H1 (cell line): ENCODE data around the gene CMTM5. TPM values are rescaled to one million over a fixed set of nuclear protein-coding genes. Genes with fewer than 3 reads are reported as not detected.

ENCODE experiments used
- CTCF ChIA-PET: fragments of 300-600 bp; sonication (Branson Sonifier 250); formaldehyde crosslinking; loops from one replicate; lab custom pipeline; 2021; ENCODE audit not compliant: partially characterized antibody; lab: Charles Lee
- POLR2A ChIA-PET: fragments of 300-600 bp; sonication (Branson Sonifier 250); formaldehyde crosslinking; loops from one replicate; lab custom pipeline; 2021; ENCODE audit warnings: inconsistent platforms; ENCODE audit not compliant: partially characterized antibody; lab: Charles Lee
- DNase-seq, 2 experiments: peaks; one replicate each; pipeline versions ENCODE4 v3.0.0 to v3.0.0-alpha.2; 2010 to 2022; ENCODE audit warnings: low spot score in 2 of 2, low read depth in 1 of 2, mixed read lengths in 1 of 2
- FAIRE-seq: peaks from 2 replicates; lab custom pipeline; 2011; peaks lifted over from hg19 to GRCh38; lab: Jason Lieb, UNC
- H2AFZ ChIP-seq: 2 replicates; pipeline ENCODE4 v1.8.1; 2012; ENCODE audit warnings: low read length, inconsistent platforms
- H2AK5ac ChIP-seq: 2 replicates; pipeline ENCODE4 v1.6.1; 2013; ENCODE audit warnings: low read depth, low read length
- H2BK120ac ChIP-seq: replicated peaks from 2 replicates; pipeline ENCODE3; 2013; ENCODE audit warnings: low read depth, low read length, inconsistent platforms
- H2BK12ac ChIP-seq: 2 replicates; pipeline ENCODE4 v1.6.1; 2013; ENCODE audit warnings: low read depth, low read length
- H2BK15ac ChIP-seq: 2 replicates; pipeline ENCODE4 v1.6.1; 2013; ENCODE audit warnings: low read length
- H2BK20ac ChIP-seq: 2 replicates; pipeline ENCODE4 v1.6.1; 2013; ENCODE audit warnings: low read length
- H2BK5ac ChIP-seq: 2 replicates; pipeline ENCODE4 v1.6.1; 2013; ENCODE audit warnings: low read depth, low read length
- H3K14ac ChIP-seq: 2 replicates; pipeline ENCODE4 v1.6.1; 2013; ENCODE audit warnings: inconsistent platforms; ENCODE audit not compliant: insufficient read length
- H3K18ac ChIP-seq: 2 replicates; pipeline ENCODE4 v1.6.1; 2013; ENCODE audit warnings: low read length; ENCODE audit errors: extremely low read depth
- H3K23ac ChIP-seq: 2 replicates; pipeline ENCODE4 v1.6.1; 2013; ENCODE audit warnings: inconsistent platforms; ENCODE audit not compliant: insufficient read length
- H3K23me2 ChIP-seq: 2 replicates; pipeline ENCODE4 v1.6.1; 2013; ENCODE audit warnings: low read depth, low read length
- H3K27ac ChIP-seq: 2 replicates; pipeline ENCODE4 v1.6.1; 2011; ENCODE audit warnings: low read depth, low read length, inconsistent platforms
- H3K27me3 ChIP-seq, 4 experiments: replicated peaks in 1 of 4; 1 replicate in 1 of 4; 2 replicates in 3 of 4; pipeline versions ENCODE4 v1.6.1 to v1.8.1; 2011 to 2013; ENCODE audit warnings: low read length in 3 of 4, mild to moderate bottlenecking in 3 of 4, inconsistent platforms in 2 of 4, mixed read lengths in 2 of 4, moderate library complexity in 1 of 4; ENCODE audit not compliant: control insufficient read depth in 3 of 4, insufficient read depth in 3 of 4; ENCODE audit errors: extremely low read depth in 1 of 4
- H3K36me3 ChIP-seq, 4 experiments: 2 replicates each; pipeline versions ENCODE4 v1.6.1 to v1.8.1; 2011 to 2013; ENCODE audit warnings: mild to moderate bottlenecking in 4 of 4, low read length in 3 of 4, moderate library complexity in 2 of 4, control low read depth in 1 of 4, inconsistent platforms in 1 of 4; ENCODE audit not compliant: insufficient read depth in 4 of 4, control insufficient read depth in 2 of 4
- H3K4ac ChIP-seq: replicated peaks from 2 replicates; pipeline ENCODE3; 2013; ENCODE audit warnings: low read length, low read depth, mixed read lengths, inconsistent platforms; ENCODE audit not compliant: insufficient read length
- H3K4me1 ChIP-seq, 4 experiments: replicated peaks in 1 of 4; 1 replicate in 1 of 4; 2 replicates in 3 of 4; pipeline versions ENCODE4 v1.6.1 to v1.8.1; 2011 to 2013; ENCODE audit warnings: low read length in 3 of 4, inconsistent platforms in 2 of 4, mixed read lengths in 1 of 4; ENCODE audit not compliant: insufficient read depth in 4 of 4, control insufficient read depth in 3 of 4
- H3K4me2 ChIP-seq, 2 experiments: 2 replicates each; pipeline versions ENCODE4 v1.6.1 to v1.8.1; 2011 to 2013; ENCODE audit warnings: low read depth in 2 of 2, low read length in 2 of 2, control low read depth in 1 of 2, inconsistent platforms in 1 of 2, mild to moderate bottlenecking in 1 of 2; ENCODE audit not compliant: insufficient read depth in 1 of 2
- H3K4me3 ChIP-seq, 4 experiments: fragments of 200-600, 300-600 bp in 1 of 4; sonication (generic), shearing (Covaris generic), sonication (Bioruptor Twin) in 1 of 4; 2 replicates each; pipeline versions ENCODE4 v1.5.1 to v1.8.1; 2011 to 2016; ENCODE audit warnings: low read length in 4 of 4, low read depth in 3 of 4, control low read depth in 2 of 4, inconsistent platforms in 2 of 4, mild to moderate bottlenecking in 2 of 4, mixed read lengths in 1 of 4, moderate library complexity in 1 of 4; ENCODE audit not compliant: insufficient read depth in 2 of 4; ENCODE audit errors: extremely low read depth in 1 of 4
- H3K56ac ChIP-seq: replicated peaks from 2 replicates; pipeline ENCODE3; 2013; ENCODE audit warnings: low read depth, mild to moderate bottlenecking, mixed read lengths, low read length, inconsistent platforms; ENCODE audit not compliant: insufficient read length
- H3K79me1 ChIP-seq: 2 replicates; pipeline ENCODE4 v1.6.1; 2013; ENCODE audit warnings: low read depth, low read length, control low read depth
- H3K79me2 ChIP-seq, 2 experiments: 2 replicates each; pipeline versions ENCODE4 v1.6.1 to v1.8.1; 2012 to 2013; ENCODE audit warnings: low read length in 2 of 2, mild to moderate bottlenecking in 2 of 2, inconsistent platforms in 1 of 2; ENCODE audit not compliant: insufficient read depth in 2 of 2, control insufficient read depth in 1 of 2
- H3K9ac ChIP-seq, 4 experiments: replicated peaks in 1 of 4; 1 replicate in 1 of 4; 2 replicates in 3 of 4; pipeline versions ENCODE4 v1.6.1 to v1.8.1; 2011 to 2013; ENCODE audit warnings: low read depth in 3 of 4, low read length in 3 of 4, control low read depth in 2 of 4, mild to moderate bottlenecking in 2 of 4, moderate library complexity in 2 of 4, inconsistent platforms in 1 of 4; ENCODE audit errors: extremely low read depth in 1 of 4
- H3K9me3 ChIP-seq, 2 experiments: 2 replicates each; pipeline versions ENCODE4 v1.6.1 to v1.8.1; 2012 to 2013; ENCODE audit warnings: mild to moderate bottlenecking in 2 of 2, moderate library complexity in 2 of 2, control low read depth in 1 of 2, inconsistent platforms in 1 of 2, low read depth in 1 of 2, low read length in 1 of 2, mixed read lengths in 1 of 2; ENCODE audit not compliant: insufficient read depth in 2 of 2
- H4K20me1 ChIP-seq, 2 experiments: replicated peaks in 1 of 2; 2 replicates each; pipeline versions ENCODE3 to v1.8.1; 2011 to 2013; ENCODE audit warnings: inconsistent platforms in 2 of 2, low read length in 2 of 2, mild to moderate bottlenecking in 1 of 2; ENCODE audit not compliant: insufficient read depth in 2 of 2, control insufficient read depth in 1 of 2
- H4K5ac ChIP-seq: 2 replicates; pipeline ENCODE4 v1.6.1; 2013; ENCODE audit warnings: low read length, low read depth, mixed read lengths, inconsistent platforms; ENCODE audit not compliant: insufficient read length
- H4K8ac ChIP-seq: 2 replicates; pipeline ENCODE4 v1.8.0; 2013; ENCODE audit warnings: mild to moderate bottlenecking, moderate library complexity, low read length, inconsistent platforms; ENCODE audit not compliant: insufficient read depth; ENCODE audit errors: extremely low read depth
- H4K91ac ChIP-seq: replicated peaks from 2 replicates; pipeline ENCODE3; 2013; ENCODE audit warnings: low read length, mixed read lengths, inconsistent platforms; ENCODE audit not compliant: insufficient read length
- CTBP2 ChIP-seq: IDR thresholded peaks from 2 replicates; pipeline ENCODE4 v1.7.0; 2011; ENCODE audit warnings: borderline replicate concordance, mild to moderate bottlenecking, moderate library complexity, mixed read lengths, low read length; ENCODE audit not compliant: insufficient read depth, insufficient read length
- RXRA ChIP-seq: IDR thresholded peaks from 2 replicates; pipeline ENCODE4 v1.6.1; 2011; ENCODE audit warnings: low read depth, mild to moderate bottlenecking, low read length, moderate library complexity; ENCODE audit not compliant: insufficient read depth
- SIN3A ChIP-seq, 2 experiments: IDR thresholded peaks in 1 of 2; conservative IDR thresholded peaks in 1 of 2; 2 replicates each; pipeline ENCODE4 v1.6.1; 2011 to 2012; ENCODE audit warnings: low read length in 2 of 2, improper control_type of control experiment in 1 of 2, low read depth in 1 of 2, mild to moderate bottlenecking in 1 of 2
- SIRT6 ChIP-seq: IDR thresholded peaks from one replicate; pipeline ENCODE4 v1.7.1; 2012; ENCODE audit warnings: low read length, inconsistent platforms
- WGBS, 2 experiments: shearing (Covaris generic) in 1 of 2; methylation state at CpG; one replicate each; pipeline versions ENCODE4 v1.1.6 to v1.1.7; 2013 to 2015; ENCODE audit warnings: low lambda C conversion rate in 2 of 2, mixed read lengths in 2 of 2, inconsistent platforms in 1 of 2, low coverage in 1 of 2, missing lambda C conversion rate in 1 of 2; ENCODE audit not compliant: insufficient replicate concordance in 2 of 2, insufficient coverage in 1 of 2, insufficient read length in 1 of 2; ENCODE audit errors: extremely low coverage in 1 of 2, missing lambda C conversion rate in 1 of 2; 5-methylcytosine and 5-hydroxymethylcytosine counted together
- polyA plus RNA-seq, 7 experiments: library from polyadenylated mRNA; depleted of rRNA in 3 of 7; stranded (reverse) in 5 of 7; unstranded in 2 of 7; fragments of >200 nt in 5 of 7; fragments of 200-250 nt in 2 of 7; gene quantifications; 1 replicate in 5 of 7; 2 replicates in 1 of 7; 4 replicates in 1 of 7; pipeline versions ENCODE4 v1.2.1 to v1.2.3, GENCODE V29; 2011 to 2013; ENCODE audit warnings: missing spikeins in 2 of 7, mixed read lengths in 2 of 7
- total RNA-seq: library from RNA; stranded (reverse); fragmentation: NEBNext Ultra II Directional; extraction: Animal tissue kit (Norgen Biotek cat#: 25700); gene quantifications from 2 replicates; pipeline ENCODE4 v1.2.1, GENCODE V29; 2021
- TF ChIP-seq, protein P1 (sequence below): IDR thresholded peaks from 2 replicates; pipeline ENCODE4 v1.6.1; 2011; ENCODE audit warnings: low read length, improper control_type of control experiment

The CMTM5 gene
- total and polyA plus RNA-seq, 2 of the 8 experiments (the other 6 are each of a cell fraction or from before 2014, with no cell fraction given): 2.1 TPM; not detected in 1

DNA sequence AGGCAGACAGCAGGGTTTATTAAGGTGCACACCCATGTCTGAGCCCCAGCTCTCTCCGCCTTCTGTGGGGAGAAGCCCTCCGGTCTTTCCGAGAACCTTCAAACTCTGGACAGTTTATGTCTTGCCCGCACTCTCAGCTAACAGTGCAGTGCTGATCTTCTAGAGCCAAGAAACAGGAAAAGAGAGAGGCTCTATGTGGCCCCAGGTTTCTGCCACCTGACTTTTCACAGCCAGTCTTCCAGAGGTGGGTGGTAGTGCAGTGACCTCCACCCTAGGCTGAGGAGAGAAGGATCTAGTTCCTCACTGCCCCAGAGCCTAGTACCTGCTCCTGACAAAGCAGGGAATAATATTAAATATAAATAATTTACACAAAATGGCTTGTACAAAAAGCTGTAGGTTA, 20.2 kb upstream of the CMTM5 start:
- Histone ChIP-seq H3K27ac (no peak overlapping the region), H2BK15ac (no peak overlapping the region), H4K91ac (no peak overlapping the region), H3K4me1 (peaks cover 0 to 2% (median under 1%) of the 10 kb centered on the region in 4 experiments; a peak in 4 of 7 replicates), H2BK12ac (no peak overlapping the region), H3K27me3 (peaks cover 0 to 8% (median 4%) of the 10 kb centered on the region in 4 experiments; a peak in 6 of 7 replicates), H2AK5ac (no peak overlapping the region), H3K14ac (no peak overlapping the region), H4K20me1 (peaks cover 5 to 7% of the 10 kb centered on the region in 2 experiments), H3K4me3 (no peak overlapping the region), H3K79me1 (no peaks in the 10 kb centered on the region), H4K5ac (no peak overlapping the region), H3K4me2 (no peak overlapping the region), H2AFZ (no peak overlapping the region), H3K36me3 (peaks cover 0 to 22% (median 10%) of the 10 kb centered on the region in 4 experiments; a peak in 4 of 8 replicates), H3K56ac (no peak overlapping the region), H2BK20ac (no peak overlapping the region), H2BK5ac (no peak overlapping the region), H2BK120ac (no peak overlapping the region), H3K9me3 (no peaks in the 10 kb centered on the region), H3K23me2 (peaks cover 8% of the 10 kb centered on the region), H3K23ac (no peak overlapping the region), H4K8ac (no peak overlapping the region), H3K18ac (no peak overlapping the region), H3K79me2 (no peaks in the 10 kb centered on the region), H3K9ac (no peak overlapping the region), H3K4ac (no peak overlapping the region)
- ChIA-PET CTCF (interaction anchor here (1.0 to 20.9 kb wide), 7 partner anchors 9 to 93 kb away, joined by 3 to 333 read pairs (median 8); partner anchors contain the start of genes CMTM5 and IL25), POLR2A (interaction anchor here (1.1 kb wide), 1 partner anchor 9 kb away, joined by 3 read pairs; no protein-coding TSS in a partner anchor)
- no peak for FAIRE-seq
- DNase-seq: no peak
- TF ChIP-seq RXRA (no peak), SIRT6 (no peak), CTBP2 (no peak), SIN3A (conservative IDR thresholded peaks at IDR 0.05 in 1 of 2, IDR thresholded peaks at IDR 0.05 in 1 of 2; ENCODE audit: low read depth in 1 of 2, low read length in 2 of 2) (no peak)
- TF ChIP-seq, protein P1, sequence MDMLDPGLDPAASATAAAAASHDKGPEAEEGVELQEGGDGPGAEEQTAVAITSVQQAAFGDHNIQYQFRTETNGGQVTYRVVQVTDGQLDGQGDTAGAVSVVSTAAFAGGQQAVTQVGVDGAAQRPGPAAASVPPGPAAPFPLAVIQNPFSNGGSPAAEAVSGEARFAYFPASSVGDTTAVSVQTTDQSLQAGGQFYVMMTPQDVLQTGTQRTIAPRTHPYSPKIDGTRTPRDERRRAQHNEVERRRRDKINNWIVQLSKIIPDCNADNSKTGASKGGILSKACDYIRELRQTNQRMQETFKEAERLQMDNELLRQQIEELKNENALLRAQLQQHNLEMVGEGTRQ: no peak
- 100% methylated on average over 4 of the region's 4 CpGs; no CpG with 5 or more reads in 1 of the 2 experiments for WGBS, 2 experiments
